HepG2 (cell line): ENCODE measurements around the gene MICAL3. TPM values are rescaled to one million over a fixed set of nuclear protein-coding genes. Genes with fewer than 3 reads are reported as not detected.

Experiments
- CC2D1A ChIP-seq: sonication (generic); formaldehyde crosslinking; IDR thresholded peaks from 2 replicates; pipeline ENCODE4 v1.8.1; 2023; ENCODE audit warnings: mild to moderate bottlenecking, missing genetic modification reagents
- FLYWCH1 ChIP-seq: sonication (generic); formaldehyde crosslinking; IDR thresholded peaks from 2 replicates; pipeline ENCODE4 v1.8.1; 2023; ENCODE audit warnings: mild to moderate bottlenecking, missing genetic modification reagents
- FOXJ3 ChIP-seq: sonication (generic); formaldehyde crosslinking; IDR thresholded peaks from 2 replicates; pipeline ENCODE4 v1.4.0; 2020; ENCODE audit warnings: missing genetic modification reagents, mild to moderate bottlenecking, borderline replicate concordance
- IRF1 ChIP-seq: sonication (generic); formaldehyde crosslinking; IDR thresholded peaks from 2 replicates; pipeline ENCODE4 v1.4.0; 2020; ENCODE audit warnings: low read depth, mild to moderate bottlenecking, missing genetic modification reagents
- KLF15 ChIP-seq: sonication (generic); formaldehyde crosslinking; IDR thresholded peaks from 2 replicates; pipeline ENCODE4 v1.8.1; 2023; ENCODE audit warnings: borderline replicate concordance, mild to moderate bottlenecking, inconsistent platforms, missing genetic modification reagents, mixed read lengths
- NFATC3 ChIP-seq: sonication (generic); formaldehyde crosslinking; IDR thresholded peaks from 2 replicates; pipeline ENCODE4 v1.5.1; 2020; ENCODE audit warnings: mild to moderate bottlenecking, missing genetic modification reagents
- PLSCR1 ChIP-seq: sonication (generic); formaldehyde crosslinking; IDR thresholded peaks from 2 replicates; pipeline ENCODE4 v1.5.0; 2020; ENCODE audit warnings: missing genetic modification reagents, mild to moderate bottlenecking, borderline replicate concordance
- RAD51 ChIP-seq: fragments of 450-650 bp; IDR thresholded peaks from 2 replicates; pipeline ENCODE4 v1.6.1; 2016; ENCODE audit warnings: borderline replicate concordance
- SALL1 ChIP-seq: sonication (generic); formaldehyde crosslinking; IDR thresholded peaks from 2 replicates; pipeline ENCODE4 v1.8.0; 2022; ENCODE audit warnings: mild to moderate bottlenecking, missing genetic modification reagents
- SALL2 ChIP-seq: sonication (generic); formaldehyde crosslinking; IDR thresholded peaks from 2 replicates; pipeline ENCODE4 v1.8.1; 2023; ENCODE audit warnings: mild to moderate bottlenecking, missing genetic modification reagents, inconsistent platforms
- SMC3 ChIP-seq: IDR thresholded peaks from 2 replicates; pipeline ENCODE4 v1.6.1; 2011; ENCODE audit warnings: low read length, improper control_type of control experiment
- TCF7L2 ChIP-seq: IDR thresholded peaks from 2 replicates; pipeline ENCODE4 v1.6.1; 2011; ENCODE audit warnings: mild to moderate bottlenecking, low read depth, low read length, moderate library complexity
- UBTF ChIP-seq: sonication (generic); formaldehyde crosslinking; IDR thresholded peaks from 2 replicates; pipeline ENCODE4 v1.4.0; 2020; ENCODE audit warnings: mild to moderate bottlenecking, missing genetic modification reagents
- ZFP91 ChIP-seq: sonication (generic); formaldehyde crosslinking; IDR thresholded peaks from 2 replicates; pipeline ENCODE4 v1.9.0; 2022; ENCODE audit warnings: missing genetic modification reagents, mild to moderate bottlenecking, borderline replicate concordance
- ZNF276 ChIP-seq: sonication (generic); formaldehyde crosslinking; IDR thresholded peaks from 2 replicates; pipeline ENCODE4 v1.4.0; 2020; ENCODE audit warnings: mild to moderate bottlenecking, low read depth, missing genetic modification reagents
- ZNF33A ChIP-seq: sonication (generic); formaldehyde crosslinking; IDR thresholded peaks from 2 replicates; pipeline ENCODE4 v1.5.1; 2020; ENCODE audit warnings: missing genetic modification reagents, mild to moderate bottlenecking, moderate library complexity, borderline replicate concordance
- ZNF34 ChIP-seq: sonication (generic); formaldehyde crosslinking; IDR thresholded peaks from 2 replicates; pipeline ENCODE4 v1.4.0; 2020; ENCODE audit warnings: mild to moderate bottlenecking, missing genetic modification reagents, borderline replicate concordance
- ZNF484 ChIP-seq: sonication (generic); formaldehyde crosslinking; IDR thresholded peaks from 2 replicates; pipeline ENCODE4 v1.5.1; 2020; ENCODE audit warnings: mild to moderate bottlenecking, low read depth, missing genetic modification reagents, borderline replicate concordance
- ZNF556 ChIP-seq: sonication (generic); formaldehyde crosslinking; IDR thresholded peaks from 2 replicates; pipeline ENCODE4 v1.4.0; 2020; ENCODE audit warnings: mild to moderate bottlenecking, missing genetic modification reagents, borderline replicate concordance
- ZNF841 ChIP-seq: sonication (generic); formaldehyde crosslinking; IDR thresholded peaks from 2 replicates; pipeline ENCODE4 v1.8.1; 2023; ENCODE audit warnings: missing genetic modification reagents, borderline replicate concordance
- ZSCAN29 ChIP-seq: sonication (generic); formaldehyde crosslinking; conservative IDR thresholded peaks from 2 replicates; pipeline ENCODE4 v1.4.0; 2020; ENCODE audit warnings: mild to moderate bottlenecking, missing genetic modification reagents
- polyA plus RNA-seq, 8 experiments: library from polyadenylated mRNA; depleted of rRNA in 3 of 8; stranded (reverse) in 7 of 8; unstranded in 1 of 8; fragments of >200 nt; fragmentation: Illumina TruSeq in 4 of 8; extraction: Trizol in 4 of 8; gene quantifications; 2 replicates each; pipeline versions ENCODE4 v1.2.1 to v1.2.3, GENCODE V29; 2011 to 2016; ENCODE audit warnings: low read depth in 4 of 8, missing spikeins in 1 of 8, mixed read lengths in 1 of 8; ENCODE audit not compliant: insufficient read depth in 1 of 8
- total RNA-seq, 5 experiments: library from RNA; depleted of rRNA; stranded (reverse); fragments of >200 nt; fragmentation: Illumina TruSeq; extraction: Trizol; gene quantifications; 2 replicates each; pipeline ENCODE4 v1.2.3, GENCODE V29; 2016; ENCODE audit warnings: low read depth in 1 of 5

MICAL3 gene
- total and polyA plus RNA-seq, 2 of the 13 experiments (the other 11 are each of a cell fraction or from before 2014, with no cell fraction given) = 5.3 to 12.5 TPM

- TF ChIP-seq RAD51 = no peak
- peak; percentile 71; the same call in 1 of the 2 replicates for TF ChIP-seq ZFP91
- TF ChIP-seq FLYWCH1 (CRISPR knock-in tag) = no peak
- TF ChIP-seq SALL2 (CRISPR knock-in tag) = no peak
- TF ChIP-seq CC2D1A (CRISPR knock-in tag) = no peak
- no peak for TF ChIP-seq ZSCAN29 (CRISPR knock-in tag)
- no peak for TF ChIP-seq KLF15
- peak; percentile 85 for TF ChIP-seq UBTF
- no peak for TF ChIP-seq SMC3
- no peak for TF ChIP-seq ZNF34 (CRISPR knock-in tag)
- TF ChIP-seq NFATC3 (CRISPR knock-in tag) = no peak
- no peak for TF ChIP-seq ZNF841 (CRISPR knock-in tag)
- TF ChIP-seq ZNF556 = no peak
- TF ChIP-seq SALL1 (CRISPR knock-in tag) = peak; percentile 73
- TF ChIP-seq PLSCR1 (CRISPR knock-in tag) = no peak
- TF ChIP-seq ZNF484 (CRISPR knock-in tag) = no peak
- no peak for TF ChIP-seq TCF7L2
- no peak for TF ChIP-seq ZNF33A (CRISPR knock-in tag)
- 0 out of 2 replicates have a peak, but pooled peaks have one; percentile 43 for TF ChIP-seq FOXJ3 (CRISPR knock-in tag)
- TF ChIP-seq IRF1 (CRISPR knock-in tag) = no peak
- TF ChIP-seq ZNF276 (CRISPR knock-in tag) = 0 out of 2 replicates have a peak, but pooled peaks have one; percentile 34
Measured at GRCh38 chr22:17786435-17787161, 237.8 kb downstream of the MICAL3 start (continued).
